Renal pelvis (tissue), 4 donors: Measurements from ENCODE around the gene FBXL7. TPM values are rescaled to one million over a fixed set of nuclear protein-coding genes. Genes with fewer than 3 reads are reported as not detected.

Experiments
- DNase-seq: peaks from one replicate; pipeline ENCODE4 v3.0.0-alpha.2; 2013
- polyA plus RNA-seq, 3 donors: library from polyadenylated mRNA; unstranded; fragments of 120-200 nt; gene quantifications; one replicate each; pipeline ENCODE4 v1.2.1, GENCODE V29; 2013; ENCODE audit not compliant: insufficient read length in 3 of 3

FBXL7 gene
- polyA plus RNA-seq, 3 donors = 21.3 to 26.1 (median 25.7) TPM

DNA sequence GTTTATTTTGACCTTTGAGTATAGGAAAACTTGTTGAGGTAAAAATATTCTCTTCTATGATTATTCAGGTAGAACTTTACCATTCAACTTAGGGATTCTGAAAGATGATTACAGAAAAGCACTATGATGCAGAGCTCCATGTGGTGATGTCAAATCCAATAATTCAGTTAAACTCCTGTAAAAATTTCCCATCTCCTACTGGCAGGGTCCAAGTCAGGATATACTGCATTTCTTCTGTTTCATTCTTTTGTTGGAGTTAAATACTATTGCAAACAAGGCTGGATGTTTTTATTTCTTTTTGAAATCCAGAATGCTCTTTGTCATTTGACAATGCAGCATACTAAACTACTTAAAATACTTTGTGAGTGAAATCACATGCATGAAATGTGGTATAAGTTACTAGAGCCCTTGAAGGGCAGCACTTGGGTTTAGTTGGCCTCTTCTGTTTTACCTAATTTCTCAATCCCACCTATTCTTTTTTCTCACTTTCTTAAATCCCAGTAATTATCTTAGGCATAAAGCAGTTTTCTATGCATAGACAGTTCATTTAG, 204.5 kb downstream of the FBXL7 start:
- DNase-seq = no peak

DNA sequence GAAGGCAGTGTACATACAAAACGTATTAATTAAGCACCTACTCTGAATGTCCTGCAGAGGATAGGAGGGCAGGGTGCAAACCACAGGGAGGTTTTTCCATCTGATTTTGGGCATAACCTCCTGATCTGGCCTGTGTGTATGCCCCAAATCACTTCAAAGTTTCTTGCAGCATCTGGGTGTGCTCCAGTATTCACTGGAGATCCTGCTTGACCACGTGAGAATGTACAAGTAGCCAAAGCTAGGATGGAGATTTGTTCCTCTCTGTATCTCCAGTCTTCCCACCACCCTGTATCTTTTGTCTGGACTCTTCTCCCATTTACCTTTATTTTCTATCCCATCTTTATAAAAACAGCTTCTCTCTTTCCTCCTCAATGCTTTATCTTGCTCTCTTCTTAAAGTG, 207.7 kb downstream of the FBXL7 start:
- DNase-seq = no peak

DNA sequence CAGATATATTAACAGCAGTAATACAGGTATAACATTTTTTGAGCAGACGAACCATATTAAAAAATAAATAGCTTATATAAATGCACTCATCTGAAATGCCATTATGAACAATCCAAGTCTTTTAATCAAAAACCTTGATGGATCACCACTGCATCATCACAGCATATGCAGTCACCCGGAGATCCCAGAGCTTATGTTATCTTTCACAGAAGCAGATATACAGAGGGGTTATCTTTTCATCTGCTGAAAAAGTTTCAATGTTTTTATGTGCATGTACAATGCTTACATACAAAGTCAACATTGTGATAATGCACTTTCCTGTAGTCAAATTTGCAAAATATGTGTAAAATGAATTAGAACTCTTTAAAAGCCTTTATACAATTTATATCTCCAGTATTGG, 211.9 kb downstream of the FBXL7 start:
- DNase-seq = no peak

DNA sequence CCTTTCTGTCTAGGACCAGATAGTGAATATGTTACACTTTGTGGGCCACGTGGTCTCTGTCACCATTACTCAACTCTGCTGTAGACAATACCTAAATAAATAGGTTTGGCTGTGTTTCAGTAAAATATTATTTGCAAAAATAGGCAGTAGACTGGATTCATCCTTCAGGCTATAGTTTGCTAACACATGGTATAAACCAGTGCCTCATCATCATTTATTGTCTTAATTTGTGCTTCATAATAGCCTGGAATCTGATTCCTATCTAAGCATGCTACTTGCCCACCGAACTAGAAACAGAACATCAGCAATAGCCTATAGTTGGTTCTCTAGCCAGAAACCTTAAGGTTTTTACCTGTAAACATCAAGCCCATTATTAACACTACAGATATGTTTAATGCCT, 215.6 kb downstream of the FBXL7 start:
- DNase-seq = no peak

DNA sequence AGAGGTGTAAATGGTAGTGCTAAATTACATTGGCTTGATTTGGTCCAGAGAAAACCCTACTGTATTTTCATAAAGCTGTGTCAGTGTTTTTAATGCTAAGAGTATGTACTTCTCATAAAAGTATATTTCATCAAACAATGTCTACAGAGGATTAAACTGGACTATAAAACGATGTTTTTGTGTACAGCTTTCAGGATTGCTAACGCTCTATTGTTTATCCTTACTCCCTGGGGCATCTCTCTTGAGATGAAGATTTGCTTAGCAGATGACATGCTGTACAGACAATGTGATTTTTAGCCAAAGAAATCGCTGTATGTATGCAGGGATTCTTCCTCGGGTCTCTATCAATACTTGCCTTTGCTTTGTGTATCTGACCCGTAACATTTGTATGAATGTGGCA, 216.0 kb downstream of the FBXL7 start:
- no peak for DNase-seq

DNA sequence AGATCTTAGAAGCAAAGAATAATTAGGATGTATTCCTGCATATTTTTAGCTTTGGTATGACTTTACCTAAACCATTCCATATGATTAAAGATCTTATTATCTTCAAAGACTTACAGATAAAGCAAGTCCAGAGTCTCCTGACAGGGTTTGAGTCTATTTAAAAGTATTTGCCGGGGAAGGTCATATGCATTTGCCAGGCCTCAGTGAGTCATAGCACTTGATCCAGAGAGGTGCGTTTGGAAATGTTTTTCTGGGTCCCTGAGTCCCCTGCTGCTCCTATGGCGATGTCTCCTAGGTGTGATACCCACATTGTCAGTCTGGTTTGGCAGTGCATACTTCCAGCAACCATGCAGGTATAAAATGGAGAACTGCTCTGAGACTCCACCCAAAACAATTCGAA, 217.0 kb downstream of the FBXL7 start:
- no peak for DNase-seq

DNA sequence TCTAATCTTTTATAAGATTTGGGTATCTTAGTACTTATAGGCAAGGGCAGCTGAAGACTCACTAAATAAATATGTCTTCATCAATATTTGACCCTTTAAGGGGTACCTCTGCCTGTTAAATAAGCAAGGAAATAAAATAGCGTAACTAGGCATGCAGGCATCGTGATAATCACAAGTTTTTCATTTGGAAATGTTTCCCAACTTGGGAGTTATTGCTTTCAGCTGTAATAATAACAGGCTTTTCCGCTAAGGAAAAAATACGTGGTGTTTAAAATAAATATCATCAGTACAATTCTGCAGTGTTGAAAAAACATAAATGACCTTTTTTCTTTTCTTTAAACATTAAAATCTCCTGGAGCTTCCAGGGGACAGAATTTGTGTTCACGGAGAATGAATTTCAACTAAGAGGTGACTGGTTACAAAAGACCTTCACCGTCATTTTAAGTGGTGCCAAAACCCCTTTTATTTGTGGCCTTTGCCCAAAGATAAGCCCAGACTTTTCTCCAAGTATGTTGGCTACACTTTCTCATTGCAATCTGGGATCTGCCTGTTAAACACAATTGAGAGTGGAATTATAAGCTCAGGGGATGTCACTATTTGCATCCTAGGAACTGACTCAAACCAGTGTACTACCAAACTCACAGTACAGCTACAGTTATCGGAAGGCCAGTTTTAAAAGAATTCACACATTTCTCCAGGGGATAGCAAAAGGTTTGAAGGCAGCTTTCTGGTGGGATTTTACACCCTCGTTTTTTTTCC, 218.6 kb downstream of the FBXL7 start:
- no peak for DNase-seq

DNA sequence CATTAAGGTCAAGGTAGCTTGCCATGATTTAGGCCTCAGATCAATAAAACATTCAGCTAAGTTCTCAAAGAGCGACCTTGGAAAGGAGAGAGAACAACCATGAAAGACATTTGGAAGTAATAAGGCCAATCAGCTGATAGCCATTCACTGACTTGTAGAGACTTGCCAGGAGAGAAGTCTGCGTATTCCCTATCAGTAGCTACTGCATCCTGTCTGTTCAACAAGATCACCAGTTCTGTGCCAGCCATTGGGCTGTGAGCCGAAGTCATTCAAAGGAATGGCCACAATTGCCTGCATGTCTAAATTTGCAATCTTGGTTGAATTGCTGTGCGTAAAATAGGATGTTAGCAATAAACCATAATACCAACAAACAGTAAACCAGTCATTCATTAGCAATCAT, 219.8 kb downstream of the FBXL7 start:
- no peak for DNase-seq

DNA sequence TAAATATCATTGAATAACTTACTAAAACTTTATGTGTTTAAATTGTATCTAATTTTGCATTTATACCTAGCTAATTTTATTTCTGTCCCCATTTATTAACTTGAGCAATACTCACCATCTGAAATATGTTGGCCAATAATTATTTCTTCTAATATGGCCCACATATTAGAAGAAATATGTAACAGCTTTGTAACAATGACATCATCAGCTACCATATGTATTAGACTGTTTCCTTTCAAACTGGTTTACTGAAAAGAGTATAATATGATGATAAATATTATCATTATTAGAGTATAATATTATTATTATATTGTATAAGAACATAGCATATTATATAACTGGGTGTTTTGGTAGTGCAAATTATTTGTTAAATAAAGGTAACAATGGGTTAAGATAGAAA, 220.5 kb downstream of the FBXL7 start:
- DNase-seq = no peak

DNA sequence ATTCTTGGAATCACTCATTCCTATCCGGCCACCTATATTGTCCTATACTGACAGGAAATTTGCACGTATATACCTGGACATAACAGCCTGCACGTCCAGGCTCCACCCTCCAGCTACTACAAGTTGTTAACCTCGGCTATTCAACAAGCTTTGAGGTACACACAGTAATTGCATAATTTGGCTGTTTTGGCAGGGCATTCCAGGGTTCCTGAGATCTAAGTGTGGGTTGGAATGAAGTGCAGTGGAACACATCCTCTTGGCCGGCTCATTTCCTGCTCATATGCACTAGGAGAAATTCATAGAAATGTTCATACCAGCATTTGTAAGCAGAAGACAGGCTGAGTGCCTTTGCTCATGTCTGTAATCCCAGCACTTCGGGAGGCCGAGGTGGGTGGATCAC, 222.3 kb downstream of the FBXL7 start:
- DNase-seq = no peak

DNA sequence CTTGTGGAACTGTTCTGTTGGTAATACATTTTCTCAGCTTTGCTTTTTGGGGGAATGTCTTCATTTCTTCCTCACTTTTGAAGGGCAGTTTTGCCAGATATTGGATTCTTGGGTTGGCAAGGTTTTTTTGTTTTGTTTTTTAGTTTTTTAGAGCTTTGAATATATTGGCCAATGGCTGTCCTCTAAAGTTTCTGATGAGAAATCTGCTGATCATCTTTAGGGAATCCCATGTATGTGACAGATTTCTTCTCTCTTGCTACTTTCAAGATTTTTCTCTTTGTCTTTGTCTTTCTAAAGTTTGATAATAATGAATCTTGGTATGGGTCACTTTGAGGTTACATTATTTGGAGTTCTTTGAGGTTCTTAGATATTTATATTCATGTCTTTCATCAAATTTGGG, 227.4 kb downstream of the FBXL7 start:
- DNase-seq = no peak

DNA sequence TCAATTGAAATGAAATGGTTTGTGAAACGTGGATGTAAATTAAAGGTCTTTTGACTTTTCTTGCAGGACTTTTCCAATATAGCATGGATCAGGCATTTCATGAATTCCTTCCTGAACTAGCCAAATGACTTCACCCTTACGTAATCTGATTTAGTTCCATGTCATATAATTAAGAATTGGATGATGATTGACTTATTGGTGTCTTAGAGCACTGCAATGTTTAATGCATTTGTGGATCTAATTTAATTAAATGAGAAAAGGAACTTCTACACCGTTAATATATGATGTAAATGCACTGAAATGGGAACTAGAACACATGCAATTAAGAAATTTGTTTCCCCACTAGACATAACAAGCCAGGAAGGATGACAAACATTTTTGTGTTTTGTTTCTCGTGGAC, 228.8 kb downstream of the FBXL7 start:
- no peak for DNase-seq

DNA sequence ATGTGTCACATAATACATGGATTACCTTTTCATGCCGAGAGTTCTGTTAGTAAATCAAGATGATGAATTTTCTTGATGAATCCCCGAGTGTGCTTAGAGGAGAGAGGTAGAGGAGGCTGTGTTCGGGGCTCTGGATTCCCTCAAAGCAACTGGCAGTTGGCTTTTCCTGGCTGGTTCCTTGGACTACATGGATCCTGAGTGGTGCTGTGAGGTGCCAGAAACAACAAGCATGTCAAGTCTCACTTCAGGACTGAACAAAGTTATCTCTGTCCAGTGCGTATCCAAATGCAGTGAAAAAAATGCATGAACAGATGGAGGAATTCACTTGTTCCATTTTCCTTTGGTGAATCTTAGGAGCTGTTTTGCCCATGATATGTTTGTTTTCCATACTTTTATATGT, 231.7 kb downstream of the FBXL7 start:
- no peak for DNase-seq

DNA sequence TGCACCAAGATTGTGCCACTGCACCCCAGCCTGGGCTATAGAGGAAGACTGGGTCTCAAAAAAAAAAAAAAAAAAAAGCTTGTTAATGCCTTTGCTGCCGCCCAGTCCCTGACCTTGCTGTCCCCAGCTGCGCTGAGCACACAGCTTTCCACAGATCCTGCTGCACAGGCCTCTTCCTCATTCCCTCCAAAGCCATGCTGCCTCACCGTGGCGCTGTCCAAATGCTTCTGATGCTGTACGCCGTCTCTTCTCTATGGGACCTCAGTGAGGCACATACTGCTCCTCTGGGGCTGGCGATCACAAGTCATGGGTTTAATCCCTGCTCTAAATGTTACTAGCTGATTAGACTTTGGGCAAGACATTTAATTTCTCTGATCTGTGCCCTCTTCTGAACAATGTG, 234.1 kb downstream of the FBXL7 start:
- DNase-seq = no peak

DNA sequence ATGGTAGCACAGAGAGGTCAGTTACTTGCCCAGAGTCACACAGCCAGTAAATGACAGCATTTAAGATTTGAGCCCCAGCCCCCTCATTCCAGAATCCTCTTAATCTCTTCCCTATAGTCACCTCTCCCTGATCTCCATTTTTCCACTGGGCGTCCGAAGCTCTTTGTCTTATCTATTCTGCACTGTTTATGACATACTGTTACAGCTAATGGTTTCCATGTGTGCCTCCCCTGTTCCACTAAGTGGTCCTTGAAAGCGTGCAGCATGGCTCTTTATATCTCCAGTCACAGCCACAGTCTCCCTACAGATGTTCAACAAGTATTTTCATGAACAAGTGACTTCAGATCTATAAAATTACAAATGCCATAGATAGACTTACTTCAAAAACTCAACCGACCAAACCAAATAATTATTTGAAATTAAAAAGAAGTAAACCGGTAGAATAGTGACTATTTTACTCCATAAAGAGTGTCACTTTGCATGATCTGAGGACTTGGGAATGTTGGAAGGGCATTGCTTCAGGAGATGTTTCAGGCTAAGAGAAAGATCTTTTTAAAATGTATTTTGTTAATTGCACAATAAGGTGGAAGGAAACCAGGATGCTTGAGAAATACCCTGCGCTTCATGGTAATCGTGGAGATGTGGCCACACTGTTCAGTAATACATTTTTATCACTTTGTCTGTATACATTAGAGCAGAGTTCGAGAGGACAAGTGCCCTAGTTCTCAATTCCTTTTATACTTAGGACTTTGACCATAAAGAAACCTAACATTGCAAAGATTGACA, 237.2 kb downstream of the FBXL7 start:
- DNase-seq = no peak

DNA sequence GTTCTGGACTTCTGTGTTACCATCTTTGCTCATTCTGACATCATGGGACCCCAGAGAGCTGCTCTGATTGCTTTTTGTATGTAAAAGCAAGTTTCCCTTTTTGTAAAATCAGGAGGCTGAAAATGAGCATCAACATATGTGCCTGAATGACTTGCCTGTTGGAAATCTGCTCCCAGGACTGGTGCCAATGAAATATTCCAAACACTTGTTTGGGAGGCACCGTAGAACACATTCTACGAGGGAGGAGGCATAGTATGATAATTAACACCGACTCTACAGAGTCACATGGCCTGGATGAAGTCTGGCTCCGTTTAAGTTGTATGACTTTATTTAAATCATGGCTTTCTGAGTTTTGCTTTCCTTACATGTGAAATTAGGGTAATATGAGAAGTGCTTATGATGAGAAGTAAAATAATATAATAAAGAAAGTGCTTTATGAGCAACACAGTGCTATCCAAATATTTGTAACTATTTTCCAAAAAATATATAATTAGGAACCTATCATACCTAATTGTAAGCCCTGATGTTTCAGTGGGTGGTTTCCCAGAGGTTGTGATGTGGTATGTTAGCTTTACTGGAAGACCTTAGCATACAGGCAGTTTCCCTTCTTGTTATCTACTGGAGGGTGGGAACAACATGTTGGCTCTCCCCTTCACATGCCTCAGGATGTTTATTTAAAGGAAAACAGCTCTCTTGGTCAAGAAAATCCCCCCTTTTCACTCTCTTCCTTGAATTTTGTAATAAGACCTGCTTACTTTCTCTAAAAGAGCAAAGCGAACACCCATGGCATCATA, 238.1 kb downstream of the FBXL7 start:
- no peak for DNase-seq

DNA sequence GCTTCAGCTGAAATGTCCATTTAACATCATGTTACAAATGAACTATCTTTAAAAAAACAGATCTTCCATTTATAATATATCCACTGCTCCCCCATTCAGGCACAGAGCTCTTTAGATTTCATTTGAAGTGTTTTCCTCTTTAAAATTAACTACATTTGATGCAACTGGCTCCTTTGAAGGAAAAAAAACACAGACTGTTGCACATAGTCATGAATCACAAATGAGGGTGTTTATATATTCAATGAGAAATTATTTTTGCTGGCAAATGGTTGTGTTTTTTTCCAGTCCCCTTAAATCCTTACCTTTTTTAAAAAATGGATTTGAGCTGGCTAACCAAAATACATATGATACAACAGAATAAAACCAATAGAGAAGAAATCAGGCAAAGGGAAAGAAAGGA, 240.4 kb downstream of the FBXL7 start:
- no peak for DNase-seq

DNA sequence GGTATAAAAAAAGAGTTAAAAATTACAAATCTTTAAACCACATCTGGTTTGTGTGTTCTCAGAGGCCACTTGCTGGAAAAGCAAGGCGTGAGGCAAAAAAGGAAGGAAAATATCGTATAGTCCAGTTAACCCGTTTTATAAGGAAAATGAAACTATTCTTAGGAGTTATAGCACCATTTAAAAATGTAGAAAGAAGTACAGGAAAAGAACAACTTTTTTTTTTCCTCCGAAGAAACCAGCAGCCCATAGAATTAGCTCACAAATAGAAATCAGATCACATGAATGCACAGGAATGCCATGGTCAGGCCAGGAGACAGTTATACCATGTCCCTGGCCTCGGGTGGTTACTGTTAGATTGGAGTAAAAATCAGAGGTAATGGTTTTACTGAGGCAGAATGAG, 241.6 kb downstream of the FBXL7 start:
- no peak for DNase-seq

DNA sequence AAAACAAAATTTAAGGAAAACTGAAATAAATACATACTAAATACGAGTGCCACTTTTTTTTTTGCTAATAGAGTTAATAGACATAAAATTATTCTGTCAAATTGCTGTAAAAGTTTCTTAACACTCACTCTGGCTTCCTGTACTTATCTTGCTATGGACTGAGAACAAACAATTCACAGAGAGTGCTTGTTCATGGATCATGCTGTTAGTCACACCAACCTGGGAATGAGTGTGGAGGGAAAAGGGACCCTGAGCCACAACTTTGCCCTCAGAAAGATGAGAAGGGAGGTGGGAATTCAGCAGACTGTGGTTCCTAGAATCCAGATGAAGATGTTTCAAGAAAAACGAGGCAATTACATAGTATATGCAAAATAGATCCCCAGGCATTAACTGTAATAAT, 246.9 kb downstream of the FBXL7 start:
- DNase-seq = no peak

DNA sequence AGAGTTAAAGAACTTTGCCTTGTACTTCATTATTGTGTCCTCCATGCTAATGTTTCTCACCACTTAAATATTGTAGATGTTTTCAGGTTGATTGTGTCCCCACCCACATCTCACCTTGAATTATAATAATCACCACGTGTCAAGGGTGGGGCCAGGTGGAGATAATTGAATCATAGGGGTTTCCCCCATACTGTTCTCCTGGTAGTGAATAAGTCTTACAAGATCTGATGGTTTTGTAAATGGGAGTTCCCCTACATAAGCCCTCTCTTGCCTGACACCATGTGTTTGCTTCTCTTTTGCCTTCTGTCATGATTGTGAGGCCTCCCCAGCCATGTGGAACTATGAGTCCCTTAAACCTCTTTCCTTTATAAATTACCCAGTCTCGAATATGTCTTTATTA, 248.3 kb downstream of the FBXL7 start:
- DNase-seq = no peak

DNA sequence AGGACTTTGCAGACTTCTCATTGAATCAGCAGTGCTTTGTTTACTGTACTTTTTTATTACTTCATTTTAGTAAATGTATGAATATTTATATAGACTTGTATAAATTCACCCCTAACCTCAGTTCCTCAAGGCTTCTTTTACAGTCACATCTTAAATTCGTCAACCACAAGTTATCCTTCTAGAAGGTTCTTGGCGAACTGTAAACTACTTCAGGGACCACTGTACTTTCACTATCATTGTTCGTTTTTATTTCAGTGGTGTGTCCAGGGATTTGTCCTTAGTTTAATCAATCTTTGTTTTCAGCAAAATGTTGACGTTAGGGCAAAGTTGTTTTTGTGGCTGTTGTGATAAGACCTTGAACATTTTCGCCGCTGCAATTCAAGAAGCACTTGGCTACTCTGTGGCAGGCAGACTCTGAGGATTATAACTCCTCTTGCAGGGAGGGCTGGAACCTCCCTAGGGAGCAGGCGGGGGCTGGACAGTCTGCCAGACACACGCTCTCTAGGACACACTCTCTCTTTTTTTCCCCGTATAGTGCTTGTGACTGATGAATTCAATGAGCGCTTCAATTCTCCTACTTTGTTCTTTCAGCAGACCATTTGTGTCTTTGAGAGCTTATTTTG, 252.8 kb downstream of the FBXL7 start:
- peak; percentile 33 for DNase-seq

DNA sequence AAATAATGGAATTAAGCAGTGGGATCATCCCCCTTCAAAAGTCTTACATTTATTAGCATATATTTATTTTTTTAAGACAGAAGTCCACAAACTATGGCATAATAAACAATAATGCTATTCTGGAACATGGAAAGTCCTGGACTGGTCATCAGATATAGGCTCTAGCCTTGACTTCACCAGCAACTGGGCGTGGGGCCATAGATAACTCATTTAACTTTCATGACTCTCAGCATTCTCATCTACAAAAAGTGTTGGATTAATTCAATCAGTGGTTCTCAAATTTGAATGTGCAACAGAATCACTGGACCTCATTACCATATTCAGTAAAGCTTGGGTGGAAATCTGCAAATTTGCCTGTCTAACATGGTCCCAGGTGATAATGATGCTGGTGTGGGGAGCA, 253.8 kb downstream of the FBXL7 start:
- no peak for DNase-seq
